NCI-H2227 (cell line): ENCODE results near the gene TOR1A.

Source experiments
- DNase-seq: peaks from one replicate; lab custom pipeline; 2025; ENCODE audit not compliant: unreplicated experiment; lab: John Stamatoyannopoulos, UW

TOR1A gene, protein sequence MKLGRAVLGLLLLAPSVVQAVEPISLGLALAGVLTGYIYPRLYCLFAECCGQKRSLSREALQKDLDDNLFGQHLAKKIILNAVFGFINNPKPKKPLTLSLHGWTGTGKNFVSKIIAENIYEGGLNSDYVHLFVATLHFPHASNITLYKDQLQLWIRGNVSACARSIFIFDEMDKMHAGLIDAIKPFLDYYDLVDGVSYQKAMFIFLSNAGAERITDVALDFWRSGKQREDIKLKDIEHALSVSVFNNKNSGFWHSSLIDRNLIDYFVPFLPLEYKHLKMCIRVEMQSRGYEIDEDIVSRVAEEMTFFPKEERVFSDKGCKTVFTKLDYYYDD

DNA sequence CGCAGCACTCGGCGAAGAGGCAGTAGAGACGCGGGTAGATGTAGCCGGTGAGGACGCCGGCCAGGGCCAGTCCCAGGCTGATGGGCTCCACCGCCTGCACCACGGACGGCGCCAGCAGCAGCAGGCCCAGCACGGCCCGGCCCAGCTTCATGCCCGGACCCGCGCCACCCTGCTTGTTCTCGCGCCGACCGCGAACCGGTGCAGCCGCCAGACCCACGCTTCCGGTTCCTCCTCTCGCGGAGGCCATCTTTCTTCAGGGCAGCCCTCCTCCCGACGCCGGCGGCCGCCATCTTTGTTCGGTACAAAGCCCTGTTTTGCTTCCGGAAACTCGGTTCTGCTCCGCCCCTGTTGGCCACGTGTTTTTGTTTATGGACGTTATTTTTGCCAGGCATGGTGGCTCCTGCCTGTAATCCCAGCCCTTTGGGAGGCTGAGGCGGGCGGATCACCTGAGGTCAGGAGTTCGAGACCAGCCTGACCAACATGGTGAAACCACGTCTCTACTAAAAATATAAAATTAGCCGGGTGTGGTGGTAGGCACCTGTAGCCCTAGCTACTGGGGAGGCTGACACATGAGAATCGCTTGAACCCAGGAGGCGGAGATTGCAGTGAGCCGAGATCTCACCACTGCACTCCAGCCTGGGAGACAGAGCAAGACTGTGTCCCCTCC lies at the start of gene TOR1A:
Gene TOR1A, minus strand, starts transcription at position 202 of the 667 bp plus-strand sequence. Its CDS starts 51 bp downstream, at position 151.
- DNase-seq, result peak; percentile 92

- DNase-seq, result no peak
These were observed 47.1 kb upstream of the TOR1A start for GRCh38 chr9:129871046-129871445.

- DNase-seq, result no peak
These were observed 45.9 kb upstream of the TOR1A start for GRCh38 chr9:129869585-129870501.

DNA sequence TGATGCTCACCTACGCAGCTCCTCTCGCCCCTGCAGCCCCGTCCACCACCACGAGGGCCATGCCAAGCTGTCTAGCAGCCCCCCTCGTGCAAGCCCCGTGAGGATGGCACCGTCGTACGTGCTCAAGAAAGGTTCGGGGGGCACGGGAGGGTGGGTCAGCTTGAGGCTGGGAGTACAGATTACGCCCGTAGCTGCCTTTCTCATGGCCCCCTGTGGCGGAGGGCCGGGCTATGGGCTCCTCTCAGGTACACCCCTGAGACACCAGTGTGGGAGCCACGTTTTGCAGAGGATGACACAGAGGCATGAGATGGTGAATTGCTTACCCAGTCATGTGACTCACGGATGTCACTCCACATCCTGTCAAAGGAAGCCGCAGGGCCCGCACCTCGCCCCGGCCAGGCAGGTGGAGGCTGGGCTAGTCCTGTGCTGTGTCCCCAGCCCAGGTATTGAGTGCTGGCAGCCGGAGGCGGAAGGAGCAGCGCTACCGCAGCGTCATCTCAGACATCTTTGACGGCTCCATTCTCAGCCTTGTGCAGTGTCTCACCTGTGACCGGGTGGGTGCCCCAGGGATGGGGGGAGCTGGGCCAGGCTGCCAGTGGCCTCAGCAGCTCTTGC lies 45.0 kb upstream of the TOR1A start:
- DNase-seq, result no peak

DNA sequence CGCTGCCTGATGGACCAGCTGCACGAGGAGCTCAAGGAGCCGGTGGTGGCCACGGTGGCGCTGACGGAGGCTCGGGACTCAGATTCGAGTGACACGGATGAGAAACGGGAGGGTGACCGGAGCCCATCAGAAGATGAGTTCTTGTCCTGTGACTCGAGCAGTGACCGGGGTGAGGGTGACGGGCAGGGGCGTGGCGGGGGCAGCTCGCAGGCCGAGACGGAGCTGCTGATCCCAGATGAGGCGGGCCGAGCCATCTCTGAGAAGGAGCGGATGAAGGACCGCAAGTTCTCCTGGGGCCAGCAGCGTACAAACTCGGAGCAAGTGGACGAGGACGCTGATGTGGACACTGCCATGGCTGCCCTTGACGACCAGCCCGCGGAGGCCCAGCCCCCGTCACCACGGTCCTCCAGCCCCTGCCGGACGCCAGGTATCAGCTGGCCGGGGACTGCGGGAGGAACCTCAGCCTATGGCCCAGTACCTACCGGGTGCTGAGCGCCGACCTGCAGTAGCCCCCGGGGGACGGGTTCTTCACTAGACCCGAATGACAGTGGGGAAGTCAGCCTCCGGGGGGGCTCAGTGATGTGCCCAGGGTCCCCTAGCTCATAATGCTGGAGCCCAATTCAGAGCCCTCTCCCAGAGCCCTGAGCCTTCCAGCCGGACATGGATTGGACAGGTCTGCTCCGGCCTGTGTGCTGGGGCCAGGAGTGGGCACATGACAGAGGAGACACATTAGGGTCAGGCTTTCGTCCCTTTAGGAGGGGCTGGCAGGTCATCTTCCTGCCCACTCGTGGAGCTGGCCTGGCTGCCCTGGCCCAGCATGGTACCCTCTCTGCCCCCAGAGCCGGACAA lies 44.3 kb upstream of the TOR1A start:
- DNase-seq, result no peak

DNA sequence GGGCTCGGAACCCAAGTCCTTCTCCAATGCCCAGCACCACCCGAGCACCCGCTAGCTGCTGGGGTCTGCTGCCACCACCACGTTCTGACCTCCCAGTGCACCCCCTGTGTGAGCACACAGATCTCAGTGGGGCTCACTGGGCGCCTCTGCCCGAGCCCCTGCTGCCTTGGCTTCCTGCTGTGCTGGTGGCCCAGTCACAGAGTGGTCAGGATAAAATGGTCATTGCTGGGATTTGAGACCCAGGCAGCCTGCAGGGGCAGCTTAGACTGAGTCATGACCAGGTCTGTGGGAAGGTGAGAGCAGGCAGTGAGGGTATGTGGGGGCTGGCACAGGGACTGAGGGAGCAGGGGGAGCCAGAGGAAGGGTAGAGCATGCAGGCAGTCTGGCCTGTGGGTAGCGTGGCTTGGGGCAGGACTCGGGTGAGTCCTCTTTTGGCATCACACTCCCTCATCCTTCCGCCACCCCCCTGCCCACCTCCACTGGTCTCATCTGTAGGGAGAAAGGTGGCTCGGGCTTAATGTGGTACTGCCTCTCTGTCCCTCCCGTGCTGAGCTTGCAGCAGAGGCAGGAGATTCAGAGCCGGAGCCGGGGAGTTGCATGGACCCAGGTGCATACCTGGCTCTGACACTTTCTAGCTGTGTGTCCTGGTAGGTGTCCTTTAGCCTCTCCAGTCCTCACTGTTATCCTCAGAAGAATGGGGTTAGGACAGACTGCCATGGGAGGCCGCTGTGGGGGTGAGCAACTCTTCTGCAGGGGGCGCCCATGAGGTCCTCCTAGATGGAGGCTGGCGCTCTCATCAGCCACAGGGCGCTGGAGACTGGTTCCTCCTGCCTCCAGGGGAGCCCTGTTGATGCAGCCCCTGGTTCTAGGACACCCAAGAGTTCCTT lies 43.4 kb upstream of the TOR1A start:
- no peak for DNase-seq

DNA sequence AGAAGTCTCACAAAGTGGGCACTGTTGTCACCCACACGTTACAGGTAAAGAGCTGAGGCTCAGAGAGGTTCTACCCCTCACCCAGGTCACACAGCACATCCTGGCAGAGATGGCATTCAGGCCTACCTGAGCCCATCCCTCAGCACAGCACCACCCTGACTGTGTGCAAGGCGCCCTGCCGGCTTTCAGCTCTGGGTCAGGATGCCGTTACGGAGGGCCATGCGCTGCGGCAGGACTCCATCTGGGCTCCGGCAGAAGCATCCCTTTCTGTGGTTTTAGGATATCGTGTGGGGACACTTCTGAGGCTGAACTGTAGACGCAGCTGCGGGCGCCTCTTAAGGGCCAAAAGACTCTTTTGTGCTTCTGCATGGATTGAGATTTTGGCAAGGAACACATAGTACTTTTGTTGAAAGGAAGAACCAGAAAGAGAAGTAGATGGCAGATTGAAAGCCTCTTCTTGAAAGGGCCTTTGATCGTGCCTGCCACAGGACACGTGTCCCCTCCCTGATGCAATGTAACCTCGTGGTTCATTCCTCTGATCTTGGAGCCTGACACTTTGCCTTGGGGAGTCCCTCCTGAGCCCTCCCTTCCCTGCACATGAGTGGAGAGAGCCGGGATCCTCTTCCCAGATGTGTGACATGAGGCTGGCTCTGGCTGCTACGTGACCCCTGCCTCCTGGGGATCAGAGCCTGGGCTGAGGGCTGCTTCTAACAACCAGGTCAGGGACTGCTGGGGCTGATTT lies 42.6 kb upstream of the TOR1A start:
- DNase-seq, result no peak

DNA sequence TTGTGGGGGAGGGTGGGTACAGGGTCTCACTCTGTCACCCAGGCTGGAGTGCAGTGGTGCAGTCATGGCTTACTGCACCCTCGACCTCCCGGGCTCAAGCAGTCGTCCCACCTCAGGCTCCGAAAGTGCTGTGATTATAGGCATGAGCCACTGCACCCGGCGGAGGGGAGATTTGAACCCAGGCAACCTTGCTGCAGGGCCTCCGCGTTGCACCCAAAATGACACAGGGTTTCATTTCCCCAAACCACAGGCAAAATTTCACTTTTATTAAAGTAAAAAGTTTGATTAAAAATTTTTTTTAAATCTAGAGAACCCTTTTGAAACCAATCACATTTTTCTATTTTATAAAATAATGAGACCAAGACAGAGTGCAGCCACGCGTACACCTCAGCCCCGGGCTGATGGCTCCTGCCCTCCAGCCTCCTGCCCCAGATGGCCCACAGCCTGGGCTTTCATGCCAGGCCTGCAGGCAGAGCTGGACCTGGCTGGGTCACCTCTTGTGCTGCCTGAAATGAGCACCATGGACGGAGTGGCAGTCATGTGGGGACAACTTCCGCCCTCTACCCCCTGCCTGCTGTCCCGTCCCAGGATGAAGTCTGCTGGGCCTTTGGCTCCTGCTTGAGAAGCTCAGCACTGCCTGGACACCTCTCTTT lies 41.9 kb upstream of the TOR1A start:
- DNase-seq, result no peak

DNA sequence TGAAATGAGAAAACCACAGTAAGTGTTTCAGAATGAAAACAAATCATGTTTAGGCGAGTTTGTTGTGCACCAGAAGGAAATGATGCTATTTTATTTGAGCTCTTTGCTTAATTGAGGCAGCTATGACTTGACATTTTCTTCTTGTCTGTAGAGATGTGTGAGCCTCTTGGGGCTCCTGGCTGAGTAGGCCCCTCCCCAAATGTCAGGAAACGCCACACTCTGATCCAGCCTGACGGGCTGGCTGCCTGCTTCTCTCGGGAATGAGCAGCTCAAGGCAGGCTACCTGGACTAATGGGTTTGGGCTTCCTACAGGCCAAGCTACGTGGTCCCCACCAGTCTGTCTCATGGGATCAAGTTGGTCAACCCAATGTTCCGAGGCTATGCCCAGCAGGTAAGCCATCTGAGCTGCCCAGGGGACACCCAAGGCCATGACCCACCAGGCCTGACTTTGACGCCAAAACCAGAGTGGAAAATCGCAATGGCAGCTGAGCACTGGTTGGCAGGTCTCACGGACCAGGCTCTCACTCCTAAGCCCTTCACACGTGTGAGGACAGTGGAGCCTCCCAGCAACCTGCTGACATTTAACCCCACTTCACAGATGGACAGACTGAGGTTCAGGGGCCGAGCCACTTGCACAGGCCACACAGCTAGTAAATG lies 41.2 kb upstream of the TOR1A start:
- DNase-seq, result no peak

DNA sequence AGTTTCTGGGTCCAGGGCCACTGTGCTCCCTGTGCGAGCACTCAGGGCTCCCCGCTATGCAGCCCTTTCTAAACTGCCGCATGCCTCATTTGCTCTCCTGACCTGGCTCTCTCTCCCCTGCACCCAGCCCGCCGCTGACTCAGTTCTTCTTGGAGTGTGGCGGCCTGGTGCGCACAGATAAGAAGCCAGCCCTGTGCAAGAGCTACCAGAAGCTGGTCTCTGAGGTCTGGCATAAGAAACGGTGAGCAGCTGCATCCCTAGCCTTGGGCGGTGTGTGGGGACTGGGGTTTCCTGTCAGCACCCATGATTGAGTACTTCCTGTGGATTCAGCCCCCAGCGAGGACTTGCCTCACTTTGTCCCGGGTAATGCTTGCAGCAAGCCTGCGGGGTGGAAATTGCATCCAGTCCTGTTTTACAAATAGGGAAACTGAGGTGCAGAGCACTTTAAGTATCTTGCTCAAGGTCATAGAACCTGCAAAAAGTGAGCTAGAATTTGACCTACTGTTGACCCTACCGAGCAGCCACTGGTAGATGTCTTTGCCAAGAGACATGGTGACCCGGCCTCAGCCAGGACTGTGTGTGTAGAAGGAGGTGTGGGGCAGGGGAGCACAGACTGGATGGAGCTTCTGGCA lies 39.2 kb upstream of the TOR1A start:
- no peak for DNase-seq

- DNase-seq, result no peak
These were observed 37.5 kb upstream of the TOR1A start for GRCh38 chr9:129861447-129861827.

DNA sequence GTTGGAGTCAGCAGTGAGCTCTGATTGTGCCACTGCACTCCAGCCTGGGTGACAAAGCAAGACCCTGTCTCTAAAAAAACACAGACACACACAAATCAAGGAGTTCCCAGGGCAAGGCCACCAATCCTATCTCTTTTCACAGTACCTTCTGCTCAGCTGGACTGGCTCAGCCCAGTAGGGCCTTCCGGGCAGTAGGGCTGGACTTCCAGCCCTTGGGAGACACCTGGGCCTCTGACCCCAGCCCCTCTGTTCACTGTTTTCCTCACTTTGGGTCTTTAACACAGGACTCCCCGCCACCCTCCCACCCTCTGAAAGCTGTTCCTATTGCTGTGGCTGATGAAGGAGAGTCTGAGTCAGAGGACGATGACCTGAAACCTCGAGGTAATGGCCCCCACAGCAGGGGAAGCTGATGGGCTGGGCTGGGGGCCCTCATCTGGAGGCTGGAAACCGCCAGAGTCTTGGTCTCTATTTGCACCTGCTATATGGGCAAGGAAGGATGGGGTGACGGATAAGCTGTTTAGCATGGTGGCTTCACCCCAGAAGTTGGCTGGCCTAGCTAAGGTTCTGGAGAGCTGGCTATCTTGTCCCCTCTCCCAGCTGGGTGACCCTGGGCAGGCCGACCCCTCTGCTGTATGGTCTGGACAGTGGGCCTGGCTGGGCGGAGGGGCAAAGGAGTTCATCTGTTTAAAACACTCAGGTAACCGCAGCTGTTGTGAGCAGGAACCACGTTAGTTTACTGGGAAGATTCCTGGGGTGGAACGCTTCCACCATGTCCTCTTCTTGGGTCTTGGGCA lies 36.9 kb upstream of the TOR1A start:
- DNase-seq, result no peak

DNA sequence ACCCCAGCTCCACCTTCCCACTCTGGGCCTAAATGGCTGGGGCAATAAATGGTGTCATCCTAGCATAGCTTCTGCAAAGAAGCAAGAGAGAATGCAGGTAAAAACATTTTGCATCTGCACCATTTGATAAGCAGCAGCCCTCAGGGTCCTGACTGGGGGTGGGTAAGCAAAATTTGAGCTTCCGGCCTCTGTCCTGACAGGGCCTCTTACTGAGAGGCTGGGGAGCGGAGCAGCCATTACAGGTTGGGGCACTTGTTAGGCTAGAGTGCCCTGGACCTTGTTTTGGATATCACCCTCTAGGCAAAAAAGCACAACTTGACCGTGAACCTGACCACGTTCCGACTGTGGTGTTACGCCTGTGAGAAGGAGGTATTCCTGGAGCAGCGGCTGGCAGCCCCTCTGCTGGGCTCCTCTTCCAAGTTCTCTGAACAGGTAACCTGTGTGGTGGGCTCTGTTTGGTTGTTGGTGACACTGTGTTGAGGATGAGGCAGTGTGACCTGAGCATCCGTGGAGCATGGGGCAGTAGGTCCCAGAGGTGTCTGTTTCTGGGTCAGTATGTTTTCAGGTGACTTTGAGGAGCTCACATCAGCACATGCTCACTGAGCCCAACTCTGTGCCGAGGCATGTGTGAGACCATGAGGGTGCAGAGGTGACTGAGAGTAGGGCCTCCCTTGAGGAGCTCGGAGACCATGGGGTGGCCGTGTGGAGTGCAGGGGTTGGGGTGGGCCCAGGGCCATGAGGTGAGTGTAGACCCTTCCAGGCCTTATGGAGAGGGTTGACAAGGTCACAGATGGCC lies 34.4 kb upstream of the TOR1A start:
- no peak for DNase-seq

DNA sequence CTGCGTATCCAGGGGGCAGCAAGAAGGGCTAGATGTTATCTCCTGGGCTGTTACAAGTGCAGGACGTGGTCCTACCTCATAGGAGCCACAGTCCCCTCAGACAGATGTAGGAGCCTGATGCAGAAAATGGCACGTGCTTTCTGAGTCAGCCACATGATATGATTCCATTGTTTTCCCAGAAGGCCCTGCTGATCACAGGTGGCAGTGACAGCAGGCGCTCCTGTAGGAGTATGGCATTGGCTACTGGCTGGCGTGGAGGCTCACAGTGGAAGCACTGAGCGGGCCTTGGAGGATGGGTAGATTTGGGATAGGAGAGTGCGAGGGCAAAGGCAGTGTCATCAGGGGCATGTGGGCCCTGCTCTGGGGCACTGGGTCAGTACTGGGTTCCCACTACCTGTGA lies 33.3 kb upstream of the TOR1A start:
- no peak for DNase-seq

DNA sequence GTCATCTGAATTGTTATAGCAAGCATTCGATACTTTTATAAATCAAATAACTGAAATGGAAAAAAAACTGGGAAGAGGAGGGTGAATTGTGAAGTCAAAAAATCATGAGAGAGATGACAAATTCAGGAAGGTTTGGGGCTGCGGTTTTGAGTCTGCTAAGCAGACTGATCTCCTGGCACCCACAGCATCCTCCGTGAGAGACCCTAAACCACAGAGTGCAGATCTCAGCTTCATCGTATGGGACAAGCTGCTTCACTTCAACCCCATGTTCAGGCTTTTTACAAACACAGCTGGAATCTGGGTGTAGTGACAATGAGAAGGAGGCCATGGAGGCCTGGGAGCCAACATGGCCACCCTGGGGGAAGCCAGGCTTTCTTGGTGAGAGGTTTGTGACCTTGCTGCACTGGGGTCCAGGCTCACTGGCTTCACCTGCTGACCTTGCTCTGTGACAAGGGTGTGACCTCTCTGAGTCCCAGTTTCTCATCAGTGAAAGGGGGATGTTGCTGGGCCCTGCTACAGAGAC lies 30.7 kb upstream of the TOR1A start:
- no peak for DNase-seq
